Fibroblast of lung (primary cell): ENCODE data around the gene AKR1E2. TPM values are rescaled to one million over a fixed set of nuclear protein-coding genes. Genes with fewer than 3 reads are reported as not detected.

Source experiments
- DNase-seq, 2 donors: peaks; one replicate each; pipeline versions ENCODE4 v3.0.0 to v3.0.0-alpha.2; 2010; ENCODE audit warnings: low read depth in 2 of 2
- H2AFZ ChIP-seq: 2 replicates; pipeline ENCODE4 v1.5.1; 2012; ENCODE audit warnings: low read length, control low read depth, inconsistent platforms
- H3K27ac ChIP-seq: 2 replicates; pipeline ENCODE4 v1.5.1; 2011; ENCODE audit warnings: low read length, control low read depth; ENCODE audit not compliant: insufficient read depth
- H3K27me3 ChIP-seq: 2 replicates; pipeline ENCODE4 v1.5.1; 2011; ENCODE audit warnings: mild to moderate bottlenecking, low read length; ENCODE audit not compliant: control insufficient read depth, insufficient read depth
- H3K36me3 ChIP-seq: 2 replicates; pipeline ENCODE4 v1.5.1; 2011; ENCODE audit warnings: low read length; ENCODE audit not compliant: control insufficient read depth, insufficient read depth
- H3K4me1 ChIP-seq: 2 replicates; pipeline ENCODE4 v1.5.1; 2011; ENCODE audit warnings: low read length; ENCODE audit not compliant: control insufficient read depth, insufficient read depth; ENCODE audit errors: extremely low read depth
- H3K4me2 ChIP-seq: 2 replicates; pipeline ENCODE4 v1.5.1; 2011; ENCODE audit warnings: low read length, control low read depth; ENCODE audit not compliant: insufficient read depth; ENCODE audit errors: extremely low read depth
- H3K4me3 ChIP-seq, 4 experiments: fragments of 200-600 bp in 1 of 4; sonication (generic) in 1 of 4; replicated peaks in 1 of 4; 2 replicates each; pipeline ENCODE4 v1.5.1; 2011 to 2016; ENCODE audit warnings: low read length in 4 of 4, low read depth in 3 of 4, mild to moderate bottlenecking in 3 of 4, control low read depth in 2 of 4, inconsistent platforms in 1 of 4, mixed read lengths in 1 of 4; ENCODE audit not compliant: insufficient read depth in 1 of 4; ENCODE audit errors: control extremely low read depth in 1 of 4
- H3K79me2 ChIP-seq: 2 replicates; pipeline ENCODE4 v1.5.1; 2012; ENCODE audit warnings: mild to moderate bottlenecking, low read length, inconsistent platforms; ENCODE audit not compliant: control insufficient read depth, insufficient read depth
- H3K9ac ChIP-seq: 2 replicates; pipeline ENCODE4 v1.5.1; 2011; ENCODE audit warnings: mild to moderate bottlenecking, low read length, control low read depth; ENCODE audit not compliant: insufficient read depth
- H3K9me3 ChIP-seq: 2 replicates; pipeline ENCODE4 v1.5.1; 2012; ENCODE audit warnings: low read depth, low read length; ENCODE audit not compliant: control insufficient read depth, insufficient read depth
- H4K20me1 ChIP-seq: 2 replicates; pipeline ENCODE4 v1.5.1; 2011; ENCODE audit warnings: low read length; ENCODE audit not compliant: control insufficient read depth, insufficient read depth; ENCODE audit errors: extremely low read depth
- CTCF ChIP-seq, 2 donors: IDR thresholded peaks in 1 of 2; conservative IDR thresholded peaks in 1 of 2; 1 replicate in 1 of 2; 2 replicates in 1 of 2; pipeline ENCODE4 v1.5.1; 2011 to 2012; ENCODE audit warnings: low read length in 2 of 2, control low read depth in 1 of 2, inconsistent platforms in 1 of 2, low read depth in 1 of 2, mild to moderate bottlenecking in 1 of 2
- EZH2 ChIP-seq: IDR thresholded peaks from 2 replicates; pipeline ENCODE4 v1.5.1; 2012; ENCODE audit warnings: low read length, control low read depth, mild to moderate bottlenecking; ENCODE audit errors: missing control alignments
- polyA plus RNA-seq, 2 donors: library from polyadenylated mRNA; depleted of rRNA in 1 of 2; stranded (reverse) in 1 of 2; unstranded in 1 of 2; fragments of >200 nt; gene quantifications; 2 replicates each; pipeline ENCODE4 v1.2.1, GENCODE V29; 2011 to 2012; ENCODE audit warnings: missing spikeins in 1 of 2
- total RNA-seq: library from RNA; depleted of rRNA; stranded (reverse); fragments of >200 nt; gene quantifications from 2 replicates; pipeline ENCODE4 v1.2.1, GENCODE V29; 2014

The AKR1E2 gene
- total and polyA plus RNA-seq, 2 donors (not counting 1 experiment from before 2014, with no cell fraction given), result 2.2 to 11.7 TPM

- Histone ChIP-seq H3K4me3 (no peak overlapping the region), H3K4me2 (peak overlapping the region; percentile 65), H3K79me2 (no peaks in the 10 kb centered on the region), H3K9ac (no peak overlapping the region), H4K20me1 (no peaks in the 10 kb centered on the region), H3K4me1 (peaks cover 10% of the 10 kb centered on the region), H3K36me3 (no peaks in the 10 kb centered on the region), H3K27ac (peak overlapping the region; percentile 27), H3K27me3 (no peaks in the 10 kb centered on the region), H2AFZ (peak overlapping the region; percentile 80), H3K9me3 (no peaks in the 10 kb centered on the region)
- DNase-seq, result peak; percentile 81 to 90
- no peak for TF ChIP-seq EZH2
- no peak for TF ChIP-seq CTCF (conservative IDR thresholded peaks at IDR 0.05 in 1 of 2, IDR thresholded peaks at IDR 0.05 in 1 of 2; ENCODE audit: low read depth in 1 of 2, low read length in 2 of 2)
Measured at GRCh38 chr10:4847561-4848355, 21.8 kb downstream of the AKR1E2 start.

DNA sequence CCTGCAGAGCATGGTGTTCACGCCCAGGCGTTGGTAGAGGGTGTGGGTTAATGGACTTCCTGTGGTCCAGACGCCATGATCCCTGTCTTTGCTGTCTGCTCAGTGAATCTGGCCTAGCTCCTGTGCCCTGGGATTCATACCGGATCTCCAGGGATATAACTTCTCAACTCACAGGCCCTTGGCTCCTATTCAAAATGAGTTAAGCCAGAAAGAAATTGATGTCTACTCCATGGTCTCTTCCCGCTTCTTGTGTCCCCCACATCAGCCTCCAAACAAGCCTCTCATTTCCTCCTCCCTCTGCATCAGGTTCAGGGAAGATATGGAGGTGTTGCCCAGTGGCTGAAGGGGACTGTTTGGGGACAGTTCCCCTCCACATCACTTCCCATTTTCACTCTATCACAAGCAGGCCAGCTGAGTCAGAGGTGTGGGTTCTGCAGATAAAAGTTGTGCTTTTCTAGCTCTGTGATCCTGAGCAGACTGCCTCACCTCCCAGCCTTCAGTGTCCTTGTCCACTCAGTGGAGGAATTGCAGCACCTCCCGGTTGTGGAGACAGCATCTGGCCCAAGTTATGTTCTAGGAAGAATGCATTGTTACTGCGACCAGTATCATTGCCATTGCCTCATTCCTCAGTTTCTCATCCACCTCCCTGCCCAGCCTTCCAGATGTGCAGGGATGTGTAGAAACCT is 22.5 kb downstream of the AKR1E2 start:
- H3K9ac ChIP-seq, result no peak overlapping the region
- no peak overlapping the region for H3K4me2 ChIP-seq
- H3K4me3 ChIP-seq, result no peak overlapping the region
- H3K27me3 ChIP-seq, result no peaks in the 10 kb centered on the region
- no peaks in the 10 kb centered on the region for H3K9me3 ChIP-seq
- H2AFZ ChIP-seq, result no peak overlapping the region
- no peaks in the 10 kb centered on the region for H4K20me1 ChIP-seq
- no peak overlapping the region for H3K27ac ChIP-seq
- peaks cover 10% of the 10 kb centered on the region for H3K4me1 ChIP-seq
- H3K36me3 ChIP-seq, result no peaks in the 10 kb centered on the region
- TF ChIP-seq CTCF (conservative IDR thresholded peaks at IDR 0.05 in 1 of 2, IDR thresholded peaks at IDR 0.05 in 1 of 2; ENCODE audit: low read depth in 1 of 2, low read length in 2 of 2) (no peak), EZH2 (no peak)
- no peaks in the 10 kb centered on the region for H3K79me2 ChIP-seq
- DNase-seq, result no peak

GRCh38 chr10:4849042-4849402 is 23.0 kb downstream of the AKR1E2 start:
- Histone ChIP-seq H3K27me3 (no peaks in the 10 kb centered on the region), H3K36me3 (no peaks in the 10 kb centered on the region), H4K20me1 (no peaks in the 10 kb centered on the region), H3K9ac (no peak overlapping the region), H3K79me2 (no peaks in the 10 kb centered on the region), H3K4me1 (peaks cover 10% of the 10 kb centered on the region), H3K4me2 (no peak overlapping the region), H3K27ac (no peak overlapping the region), H3K9me3 (no peaks in the 10 kb centered on the region), H2AFZ (no peak overlapping the region), H3K4me3 (no peak overlapping the region)
- no peak for TF ChIP-seq CTCF (conservative IDR thresholded peaks at IDR 0.05 in 1 of 2, IDR thresholded peaks at IDR 0.05 in 1 of 2; ENCODE audit: low read depth in 1 of 2, low read length in 2 of 2)
- no peak for TF ChIP-seq EZH2
- no peak for DNase-seq
